H1 (cell line): ENCODE data around the gene PALM2AKAP2. TPM values are rescaled to one million over a fixed set of nuclear protein-coding genes. Genes with fewer than 3 reads are reported as not detected.

Experiments used
- CTCF ChIA-PET: fragments of 300-600 bp; sonication (Branson Sonifier 250); formaldehyde crosslinking; loops from one replicate; lab custom pipeline; 2021; ENCODE audit not compliant: partially characterized antibody; lab: Charles Lee
- POLR2A ChIA-PET: fragments of 300-600 bp; sonication (Branson Sonifier 250); formaldehyde crosslinking; loops from one replicate; lab custom pipeline; 2021; ENCODE audit warnings: inconsistent platforms; ENCODE audit not compliant: partially characterized antibody; lab: Charles Lee
- DNase-seq, 2 experiments: peaks; one replicate each; pipeline versions ENCODE4 v3.0.0 to v3.0.0-alpha.2; 2010 to 2022; ENCODE audit warnings: low spot score in 2 of 2, low read depth in 1 of 2, mixed read lengths in 1 of 2
- FAIRE-seq: peaks from 2 replicates; lab custom pipeline; 2011; peaks lifted over from hg19 to GRCh38; lab: Jason Lieb, UNC
- H2AFZ ChIP-seq: 2 replicates; pipeline ENCODE4 v1.8.1; 2012; ENCODE audit warnings: low read length, inconsistent platforms
- H2AK5ac ChIP-seq: 2 replicates; pipeline ENCODE4 v1.6.1; 2013; ENCODE audit warnings: low read depth, low read length
- H2BK120ac ChIP-seq: replicated peaks from 2 replicates; pipeline ENCODE3; 2013; ENCODE audit warnings: low read depth, low read length, inconsistent platforms
- H2BK12ac ChIP-seq: 2 replicates; pipeline ENCODE4 v1.6.1; 2013; ENCODE audit warnings: low read depth, low read length
- H2BK15ac ChIP-seq: 2 replicates; pipeline ENCODE4 v1.6.1; 2013; ENCODE audit warnings: low read length
- H2BK20ac ChIP-seq: 2 replicates; pipeline ENCODE4 v1.6.1; 2013; ENCODE audit warnings: low read length
- H2BK5ac ChIP-seq: 2 replicates; pipeline ENCODE4 v1.6.1; 2013; ENCODE audit warnings: low read depth, low read length
- H3K14ac ChIP-seq: 2 replicates; pipeline ENCODE4 v1.6.1; 2013; ENCODE audit warnings: inconsistent platforms; ENCODE audit not compliant: insufficient read length
- H3K18ac ChIP-seq: 2 replicates; pipeline ENCODE4 v1.6.1; 2013; ENCODE audit warnings: low read length; ENCODE audit errors: extremely low read depth
- H3K23ac ChIP-seq: 2 replicates; pipeline ENCODE4 v1.6.1; 2013; ENCODE audit warnings: inconsistent platforms; ENCODE audit not compliant: insufficient read length
- H3K23me2 ChIP-seq: 2 replicates; pipeline ENCODE4 v1.6.1; 2013; ENCODE audit warnings: low read depth, low read length
- H3K27ac ChIP-seq: 2 replicates; pipeline ENCODE4 v1.6.1; 2011; ENCODE audit warnings: low read depth, low read length, inconsistent platforms
- H3K27me3 ChIP-seq, 4 experiments: replicated peaks in 1 of 4; 1 replicate in 1 of 4; 2 replicates in 3 of 4; pipeline versions ENCODE4 v1.6.1 to v1.8.1; 2011 to 2013; ENCODE audit warnings: low read length in 3 of 4, mild to moderate bottlenecking in 3 of 4, inconsistent platforms in 2 of 4, mixed read lengths in 2 of 4, moderate library complexity in 1 of 4; ENCODE audit not compliant: control insufficient read depth in 3 of 4, insufficient read depth in 3 of 4; ENCODE audit errors: extremely low read depth in 1 of 4
- H3K36me3 ChIP-seq, 4 experiments: 2 replicates each; pipeline versions ENCODE4 v1.6.1 to v1.8.1; 2011 to 2013; ENCODE audit warnings: mild to moderate bottlenecking in 4 of 4, low read length in 3 of 4, moderate library complexity in 2 of 4, control low read depth in 1 of 4, inconsistent platforms in 1 of 4; ENCODE audit not compliant: insufficient read depth in 4 of 4, control insufficient read depth in 2 of 4
- H3K4ac ChIP-seq: replicated peaks from 2 replicates; pipeline ENCODE3; 2013; ENCODE audit warnings: low read length, low read depth, mixed read lengths, inconsistent platforms; ENCODE audit not compliant: insufficient read length
- H3K4me1 ChIP-seq, 4 experiments: replicated peaks in 1 of 4; 1 replicate in 1 of 4; 2 replicates in 3 of 4; pipeline versions ENCODE4 v1.6.1 to v1.8.1; 2011 to 2013; ENCODE audit warnings: low read length in 3 of 4, inconsistent platforms in 2 of 4, mixed read lengths in 1 of 4; ENCODE audit not compliant: insufficient read depth in 4 of 4, control insufficient read depth in 3 of 4
- H3K4me2 ChIP-seq, 2 experiments: 2 replicates each; pipeline versions ENCODE4 v1.6.1 to v1.8.1; 2011 to 2013; ENCODE audit warnings: low read depth in 2 of 2, low read length in 2 of 2, control low read depth in 1 of 2, inconsistent platforms in 1 of 2, mild to moderate bottlenecking in 1 of 2; ENCODE audit not compliant: insufficient read depth in 1 of 2
- H3K4me3 ChIP-seq, 4 experiments: fragments of 200-600, 300-600 bp in 1 of 4; sonication (generic), shearing (Covaris generic), sonication (Bioruptor Twin) in 1 of 4; 2 replicates each; pipeline versions ENCODE4 v1.5.1 to v1.8.1; 2011 to 2016; ENCODE audit warnings: low read length in 4 of 4, low read depth in 3 of 4, control low read depth in 2 of 4, inconsistent platforms in 2 of 4, mild to moderate bottlenecking in 2 of 4, mixed read lengths in 1 of 4, moderate library complexity in 1 of 4; ENCODE audit not compliant: insufficient read depth in 2 of 4; ENCODE audit errors: extremely low read depth in 1 of 4
- H3K56ac ChIP-seq: replicated peaks from 2 replicates; pipeline ENCODE3; 2013; ENCODE audit warnings: low read depth, mild to moderate bottlenecking, mixed read lengths, low read length, inconsistent platforms; ENCODE audit not compliant: insufficient read length
- H3K79me1 ChIP-seq: 2 replicates; pipeline ENCODE4 v1.6.1; 2013; ENCODE audit warnings: low read depth, low read length, control low read depth
- H3K79me2 ChIP-seq, 2 experiments: 2 replicates each; pipeline versions ENCODE4 v1.6.1 to v1.8.1; 2012 to 2013; ENCODE audit warnings: low read length in 2 of 2, mild to moderate bottlenecking in 2 of 2, inconsistent platforms in 1 of 2; ENCODE audit not compliant: insufficient read depth in 2 of 2, control insufficient read depth in 1 of 2
- H3K9ac ChIP-seq, 4 experiments: replicated peaks in 1 of 4; 1 replicate in 1 of 4; 2 replicates in 3 of 4; pipeline versions ENCODE4 v1.6.1 to v1.8.1; 2011 to 2013; ENCODE audit warnings: low read depth in 3 of 4, low read length in 3 of 4, control low read depth in 2 of 4, mild to moderate bottlenecking in 2 of 4, moderate library complexity in 2 of 4, inconsistent platforms in 1 of 4; ENCODE audit errors: extremely low read depth in 1 of 4
- H3K9me3 ChIP-seq, 2 experiments: 2 replicates each; pipeline versions ENCODE4 v1.6.1 to v1.8.1; 2012 to 2013; ENCODE audit warnings: mild to moderate bottlenecking in 2 of 2, moderate library complexity in 2 of 2, control low read depth in 1 of 2, inconsistent platforms in 1 of 2, low read depth in 1 of 2, low read length in 1 of 2, mixed read lengths in 1 of 2; ENCODE audit not compliant: insufficient read depth in 2 of 2
- H4K20me1 ChIP-seq, 2 experiments: replicated peaks in 1 of 2; 2 replicates each; pipeline versions ENCODE3 to v1.8.1; 2011 to 2013; ENCODE audit warnings: inconsistent platforms in 2 of 2, low read length in 2 of 2, mild to moderate bottlenecking in 1 of 2; ENCODE audit not compliant: insufficient read depth in 2 of 2, control insufficient read depth in 1 of 2
- H4K5ac ChIP-seq: 2 replicates; pipeline ENCODE4 v1.6.1; 2013; ENCODE audit warnings: low read length, low read depth, mixed read lengths, inconsistent platforms; ENCODE audit not compliant: insufficient read length
- H4K8ac ChIP-seq: 2 replicates; pipeline ENCODE4 v1.8.0; 2013; ENCODE audit warnings: mild to moderate bottlenecking, moderate library complexity, low read length, inconsistent platforms; ENCODE audit not compliant: insufficient read depth; ENCODE audit errors: extremely low read depth
- H4K91ac ChIP-seq: replicated peaks from 2 replicates; pipeline ENCODE3; 2013; ENCODE audit warnings: low read length, mixed read lengths, inconsistent platforms; ENCODE audit not compliant: insufficient read length
- ASH2L ChIP-seq: fragments of 200-600, 300-600 bp; sonication (generic); IDR thresholded peaks from one replicate; pipeline ENCODE4 v1.7.1; 2017; ENCODE audit warnings: low read length
- CBX5 ChIP-seq: fragments of 300-800, 300-1000 bp; sonication (generic); IDR thresholded peaks from 2 replicates; pipeline ENCODE4 v1.7.1; 2016; ENCODE audit warnings: antibody characterized with exemption, low read length, low read depth
- SAP30 ChIP-seq: fragments of 300-600 bp; sonication (generic); IDR thresholded peaks from 2 replicates; pipeline ENCODE4 v1.7.1; 2012; ENCODE audit warnings: low read length, moderate library complexity, mild to moderate bottlenecking, inconsistent platforms; ENCODE audit not compliant: insufficient read depth, insufficient replicate concordance
- SRF ChIP-seq: IDR thresholded peaks from 2 replicates; pipeline ENCODE4 v1.6.1; 2011; ENCODE audit warnings: mild to moderate bottlenecking, low read depth, low read length, moderate library complexity
- WGBS, 2 experiments: shearing (Covaris generic) in 1 of 2; methylation state at CpG; one replicate each; pipeline versions ENCODE4 v1.1.6 to v1.1.7; 2013 to 2015; ENCODE audit warnings: low lambda C conversion rate in 2 of 2, mixed read lengths in 2 of 2, inconsistent platforms in 1 of 2, low coverage in 1 of 2, missing lambda C conversion rate in 1 of 2; ENCODE audit not compliant: insufficient replicate concordance in 2 of 2, insufficient coverage in 1 of 2, insufficient read length in 1 of 2; ENCODE audit errors: extremely low coverage in 1 of 2, missing lambda C conversion rate in 1 of 2; 5-methylcytosine and 5-hydroxymethylcytosine counted together
- polyA plus RNA-seq, 7 experiments: library from polyadenylated mRNA; depleted of rRNA in 3 of 7; stranded (reverse) in 5 of 7; unstranded in 2 of 7; fragments of >200 nt in 5 of 7; fragments of 200-250 nt in 2 of 7; gene quantifications; 1 replicate in 5 of 7; 2 replicates in 1 of 7; 4 replicates in 1 of 7; pipeline versions ENCODE4 v1.2.1 to v1.2.3, GENCODE V29; 2011 to 2013; ENCODE audit warnings: missing spikeins in 2 of 7, mixed read lengths in 2 of 7
- total RNA-seq: library from RNA; stranded (reverse); fragmentation: NEBNext Ultra II Directional; extraction: Animal tissue kit (Norgen Biotek cat#: 25700); gene quantifications from 2 replicates; pipeline ENCODE4 v1.2.1, GENCODE V29; 2021

The PALM2AKAP2 gene
- total and polyA plus RNA-seq, 2 of the 8 experiments (the other 6 are each of a cell fraction or from before 2014, with no cell fraction given): 0.38 to 20.5 TPM

- no peak overlapping the region for H3K14ac ChIP-seq
- no peak overlapping the region for H4K5ac ChIP-seq
- peaks cover 8% of the 10 kb centered on the region for H3K23me2 ChIP-seq
- no peak overlapping the region for H3K18ac ChIP-seq
- H3K4me3 ChIP-seq: peak overlapping the region; percentile 58 to 97 (median 82); a peak in 5 of 8 replicates
- no peak overlapping the region for H2BK20ac ChIP-seq
- H2BK15ac ChIP-seq: 0 out of 2 replicates have a peak overlapping the region, but pooled peaks have one; percentile 16
- H3K4me2 ChIP-seq: peak overlapping the region; percentile 71 to 92
- H3K27ac ChIP-seq: no peak overlapping the region
- no peak overlapping the region; a peak in 1 of 7 replicates for H3K9ac ChIP-seq
- no peaks in the 10 kb centered on the region for H3K9me3 ChIP-seq
- 77% methylated on average over 5 of the region's 5 CpGs; no CpG with 5 or more reads in 1 of the 2 experiments for WGBS, 2 experiments
- no peak overlapping the region for H3K23ac ChIP-seq
- TF ChIP-seq SRF (no peak), ASH2L (no peak), CBX5 (no peak), SAP30 (no peak)
- no peak for FAIRE-seq
- POLR2A ChIA-PET: interaction anchor here (1.0 kb wide), 1 partner anchor 16 kb away, joined by 4 read pairs; no protein-coding TSS in a partner anchor
- peaks cover 0 to 19% (median 12%) of the 10 kb centered on the region in 4 experiments; a peak in 6 of 7 replicates for H3K27me3 ChIP-seq
- H2BK5ac ChIP-seq: no peak overlapping the region
- peaks cover 0 to 5% (median 4%) of the 10 kb centered on the region in 4 experiments; a peak in 4 of 7 replicates for H3K4me1 ChIP-seq
- H2AFZ ChIP-seq: peak overlapping the region; percentile 48; the same call in 1 of the 2 replicates
- no peaks in the 10 kb centered on the region for H4K20me1 ChIP-seq
- DNase-seq: no peak
- no peak overlapping the region for H4K8ac ChIP-seq
- H3K36me3 ChIP-seq: no peaks in the 10 kb centered on the region
- no peak overlapping the region for H2BK120ac ChIP-seq
- H4K91ac ChIP-seq: no peak overlapping the region
- H2BK12ac ChIP-seq: no peak overlapping the region
- H3K56ac ChIP-seq: no peak overlapping the region
- H3K79me2 ChIP-seq: peaks cover 3 to 4% of the 10 kb centered on the region in 2 experiments; a peak in 2 of 4 replicates
- no peak overlapping the region for H3K4ac ChIP-seq
- no peak overlapping the region for H2AK5ac ChIP-seq
- CTCF ChIA-PET: interaction anchor here (2.3 kb wide), 1 partner anchor 37 kb away, joined by 9 read pairs; no protein-coding TSS in a partner anchor
- no peaks in the 10 kb centered on the region for H3K79me1 ChIP-seq
These were observed 1.1 kb downstream of the PALM2AKAP2 start for GRCh38 chr9:109781086-109781485.
